HG03196 (cell line): ENCODE data around the gene PARP8.

ENCODE experiments used
- ATAC-seq: cut with Tn5 transposase; IDR thresholded peaks from one replicate; pipeline ENCODE4 v1.9.1; 2021; ENCODE audit not compliant: unreplicated experiment

The PARP8 gene

GRCh38 chr5:50889790-50890189 is 223.4 kb downstream of the PARP8 start:
- ATAC-seq: no peak
